DND-41 (cell line): Measurements from ENCODE around the gene TM7SF3.

Experiments used
- ATAC-seq: fragments of 200-7000 bp; cut with Tn5 transposase; 3 replicates; pipeline ENCODE4 v1.9.1; 2021; ENCODE audit warnings: low read depth; ENCODE audit not compliant: insufficient read depth
- DNase-seq: peaks from one replicate; pipeline ENCODE4 v3.0.0-alpha.2; 2020
- H2AFZ ChIP-seq: 2 replicates; pipeline ENCODE4 v1.6.0; 2012; ENCODE audit warnings: low read depth, low read length
- H3K27ac ChIP-seq: 2 replicates; pipeline ENCODE4 v1.5.1; 2012; ENCODE audit warnings: low read length, inconsistent platforms
- H3K27me3 ChIP-seq: fragments of 200-600 bp; sonication (generic); 2 replicates; pipeline ENCODE4 v1.6.0; 2012; ENCODE audit warnings: low read length, mild to moderate bottlenecking, inconsistent platforms; ENCODE audit not compliant: insufficient read depth, poor library complexity
- H3K36me3 ChIP-seq: 2 replicates; pipeline ENCODE4 v1.5.1; 2012; ENCODE audit warnings: low read length, inconsistent platforms; ENCODE audit not compliant: insufficient read depth
- H3K4me1 ChIP-seq: 2 replicates; pipeline ENCODE4 v1.5.1; 2012; ENCODE audit warnings: mild to moderate bottlenecking, low read length; ENCODE audit not compliant: insufficient read depth
- H3K4me2 ChIP-seq: 2 replicates; pipeline ENCODE4 v1.6.0; 2012; ENCODE audit warnings: mild to moderate bottlenecking, moderate library complexity, low read length, inconsistent platforms; ENCODE audit not compliant: insufficient read depth
- H3K4me3 ChIP-seq, 2 experiments: fragments of 200-600 bp in 1 of 2; shearing (Covaris generic) in 1 of 2; 2 replicates each; pipeline ENCODE4 v1.5.1; 2012 to 2016; ENCODE audit warnings: inconsistent platforms in 2 of 2, low read length in 2 of 2, mild to moderate bottlenecking in 2 of 2, low read depth in 1 of 2, moderate library complexity in 1 of 2
- H3K79me2 ChIP-seq: 2 replicates; pipeline ENCODE4 v1.6.0; 2012; ENCODE audit warnings: low read length, inconsistent platforms; ENCODE audit not compliant: insufficient read depth
- H3K9ac ChIP-seq: 2 replicates; pipeline ENCODE4 v1.6.0; 2012; ENCODE audit warnings: low read depth, mild to moderate bottlenecking, inconsistent platforms, low read length, moderate library complexity
- H3K9me3 ChIP-seq: 2 replicates; pipeline ENCODE4 v1.5.1; 2012; ENCODE audit warnings: low read length, moderate library complexity, mild to moderate bottlenecking, inconsistent platforms; ENCODE audit not compliant: insufficient read depth, severe bottlenecking
- H4K20me1 ChIP-seq: 2 replicates; pipeline ENCODE4 v1.6.0; 2012; ENCODE audit warnings: low read length; ENCODE audit not compliant: insufficient read depth
- EZH2 ChIP-seq: IDR thresholded peaks from 3 replicates; pipeline ENCODE4 v1.6.1; 2012; ENCODE audit warnings: borderline replicate concordance, low read depth, mild to moderate bottlenecking, moderate library complexity, low read length, inconsistent platforms; ENCODE audit not compliant: severe bottlenecking
- TF ChIP-seq, protein P1 (sequence below): IDR thresholded peaks from 2 replicates; pipeline ENCODE4 v1.5.1; 2012; ENCODE audit warnings: borderline replicate concordance, low read length, moderate library complexity, mild to moderate bottlenecking; ENCODE audit not compliant: poor library complexity, severe bottlenecking; ENCODE audit errors: extremely low read depth

The TM7SF3 gene

DNA sequence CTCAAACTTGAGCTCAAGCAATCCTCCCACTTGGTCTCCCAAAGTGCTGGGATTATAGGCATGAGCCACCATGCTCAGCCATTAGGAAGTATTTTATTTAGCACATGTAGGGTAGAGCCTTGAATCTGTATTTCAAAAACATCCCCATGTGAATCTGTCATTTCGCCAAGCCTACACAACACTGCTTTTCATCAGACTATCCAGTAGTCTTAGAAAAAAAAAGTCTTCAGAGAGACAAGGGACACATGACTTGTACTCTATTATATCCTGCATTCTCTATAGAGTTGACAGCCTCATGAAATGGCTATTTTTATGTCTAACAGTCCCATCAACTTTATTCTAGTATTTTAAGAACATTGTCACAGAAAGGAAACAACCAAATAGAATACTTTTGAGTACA lies 35.4 kb downstream of the TM7SF3 start:
- Histone ChIP-seq H3K36me3 (peaks cover 93% of the 10 kb centered on the region), H3K27ac (no peak overlapping the region), H4K20me1 (no peaks in the 10 kb centered on the region; the same call in 1 of the 2 replicates), H3K4me3 (no peak overlapping the region), H3K9me3 (no peaks in the 10 kb centered on the region), H3K4me2 (no peak overlapping the region), H3K79me2 (peaks cover 5% of the 10 kb centered on the region), H3K4me1 (no peaks in the 10 kb centered on the region), H2AFZ (no peak overlapping the region), H3K9ac (no peak overlapping the region), H3K27me3 (no peaks in the 10 kb centered on the region)
- no peak for TF ChIP-seq EZH2
- TF ChIP-seq, protein P1, sequence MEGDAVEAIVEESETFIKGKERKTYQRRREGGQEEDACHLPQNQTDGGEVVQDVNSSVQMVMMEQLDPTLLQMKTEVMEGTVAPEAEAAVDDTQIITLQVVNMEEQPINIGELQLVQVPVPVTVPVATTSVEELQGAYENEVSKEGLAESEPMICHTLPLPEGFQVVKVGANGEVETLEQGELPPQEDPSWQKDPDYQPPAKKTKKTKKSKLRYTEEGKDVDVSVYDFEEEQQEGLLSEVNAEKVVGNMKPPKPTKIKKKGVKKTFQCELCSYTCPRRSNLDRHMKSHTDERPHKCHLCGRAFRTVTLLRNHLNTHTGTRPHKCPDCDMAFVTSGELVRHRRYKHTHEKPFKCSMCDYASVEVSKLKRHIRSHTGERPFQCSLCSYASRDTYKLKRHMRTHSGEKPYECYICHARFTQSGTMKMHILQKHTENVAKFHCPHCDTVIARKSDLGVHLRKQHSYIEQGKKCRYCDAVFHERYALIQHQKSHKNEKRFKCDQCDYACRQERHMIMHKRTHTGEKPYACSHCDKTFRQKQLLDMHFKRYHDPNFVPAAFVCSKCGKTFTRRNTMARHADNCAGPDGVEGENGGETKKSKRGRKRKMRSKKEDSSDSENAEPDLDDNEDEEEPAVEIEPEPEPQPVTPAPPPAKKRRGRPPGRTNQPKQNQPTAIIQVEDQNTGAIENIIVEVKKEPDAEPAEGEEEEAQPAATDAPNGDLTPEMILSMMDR: no peak
- no peak for ATAC-seq
- no peak for DNase-seq

DNA sequence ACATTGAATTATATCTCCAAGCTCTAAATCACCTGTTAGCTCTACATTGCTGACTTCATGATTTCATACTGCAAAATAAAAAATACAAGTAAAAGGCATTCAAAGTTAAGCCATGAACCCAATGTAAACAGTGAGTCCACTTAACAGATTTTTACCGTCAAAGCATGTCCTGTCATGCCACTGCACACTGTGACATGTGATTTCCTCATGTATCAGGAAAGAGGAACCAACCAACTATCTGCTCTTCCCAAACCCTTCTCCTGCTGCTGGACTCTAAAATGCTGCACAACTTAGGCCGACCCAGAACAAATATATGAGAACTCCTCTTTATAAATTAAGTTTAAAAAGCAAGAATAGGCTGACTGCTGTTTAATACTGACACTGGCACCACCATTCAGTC lies 37.5 kb downstream of the TM7SF3 start:
- H3K4me3 ChIP-seq: no peak overlapping the region
- H3K36me3 ChIP-seq: peaks cover 92% of the 10 kb centered on the region

DNA sequence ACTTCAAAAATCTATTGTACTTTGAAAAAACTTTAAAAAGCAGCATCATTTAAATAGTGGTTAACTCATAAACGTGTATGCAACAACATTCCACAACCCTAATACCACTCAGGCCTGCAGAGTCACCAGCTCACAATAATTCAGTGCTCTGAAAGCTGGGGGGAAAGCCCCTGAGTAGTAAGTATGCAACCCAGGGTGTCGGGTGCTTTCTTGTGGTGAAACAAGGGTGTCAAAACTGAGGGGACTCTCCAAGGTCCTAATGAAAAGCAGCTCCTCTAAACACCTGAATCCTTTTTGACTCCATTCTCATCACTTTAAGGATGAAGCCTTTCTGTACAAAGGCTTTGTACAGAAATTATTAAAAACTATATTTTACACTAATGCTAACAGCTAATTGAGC lies 42.2 kb downstream of the TM7SF3 start:
- Histone ChIP-seq H2AFZ (no peak overlapping the region), H3K36me3 (peaks cover 85% of the 10 kb centered on the region), H3K4me3 (no peak overlapping the region), H3K4me2 (no peak overlapping the region), H3K4me1 (no peaks in the 10 kb centered on the region), H4K20me1 (no peaks in the 10 kb centered on the region), H3K9ac (no peak overlapping the region), H3K27me3 (no peaks in the 10 kb centered on the region), H3K9me3 (no peaks in the 10 kb centered on the region), H3K27ac (no peak overlapping the region), H3K79me2 (peaks cover 2% of the 10 kb centered on the region; the same call in 1 of the 2 replicates)
- ATAC-seq: peak; percentile 60; the same call in 2 of the 3 replicates
- no peak for TF ChIP-seq EZH2
- TF ChIP-seq, protein P1: no peak
- DNase-seq: no peak

More for the DNA sequence above, 37.5 kb downstream of the TM7SF3 start:
- H4K20me1 ChIP-seq: no peaks in the 10 kb centered on the region; the same call in 1 of the 2 replicates
- TF ChIP-seq, protein P1: no peak
- no peak for TF ChIP-seq EZH2
- no peaks in the 10 kb centered on the region for H3K27me3 ChIP-seq
- no peak overlapping the region for H2AFZ ChIP-seq
- no peak for ATAC-seq
- no peak for DNase-seq
- H3K27ac ChIP-seq: no peak overlapping the region
- H3K4me2 ChIP-seq: no peak overlapping the region
- peaks cover 3% of the 10 kb centered on the region; the same call in 1 of the 2 replicates for H3K79me2 ChIP-seq
- H3K9ac ChIP-seq: no peak overlapping the region
- H3K9me3 ChIP-seq: no peaks in the 10 kb centered on the region
- H3K4me1 ChIP-seq: no peaks in the 10 kb centered on the region

GRCh38 chr12:26970136-26970535 lies 44.0 kb downstream of the TM7SF3 start:
- H3K27ac ChIP-seq: no peak overlapping the region
- H3K79me2 ChIP-seq: no peaks in the 10 kb centered on the region
- H3K4me1 ChIP-seq: no peaks in the 10 kb centered on the region
- H3K4me3 ChIP-seq: no peak overlapping the region
- no peak overlapping the region for H2AFZ ChIP-seq
- H3K9ac ChIP-seq: no peak overlapping the region
- no peaks in the 10 kb centered on the region for H3K27me3 ChIP-seq
- DNase-seq (no peak), ATAC-seq (no peak)
- no peaks in the 10 kb centered on the region for H3K9me3 ChIP-seq
- TF ChIP-seq, protein P1: no peak
- TF ChIP-seq EZH2: no peak
- no peaks in the 10 kb centered on the region for H4K20me1 ChIP-seq
- H3K36me3 ChIP-seq: peaks cover 77% of the 10 kb centered on the region
- H3K4me2 ChIP-seq: no peak overlapping the region
